COLO668 (cell line): ENCODE data around the gene TCL1B.
"Not testable (repeated sequence)": the region's sequence is repeated elsewhere in the genome, so short reads cannot be mapped to it uniquely, and the experiment has no call there.

Experiments used
- DNase-seq: peaks from one replicate; lab custom pipeline; 2025; ENCODE audit not compliant: unreplicated experiment; lab: John Stamatoyannopoulos, UW

The TCL1B gene

DNA sequence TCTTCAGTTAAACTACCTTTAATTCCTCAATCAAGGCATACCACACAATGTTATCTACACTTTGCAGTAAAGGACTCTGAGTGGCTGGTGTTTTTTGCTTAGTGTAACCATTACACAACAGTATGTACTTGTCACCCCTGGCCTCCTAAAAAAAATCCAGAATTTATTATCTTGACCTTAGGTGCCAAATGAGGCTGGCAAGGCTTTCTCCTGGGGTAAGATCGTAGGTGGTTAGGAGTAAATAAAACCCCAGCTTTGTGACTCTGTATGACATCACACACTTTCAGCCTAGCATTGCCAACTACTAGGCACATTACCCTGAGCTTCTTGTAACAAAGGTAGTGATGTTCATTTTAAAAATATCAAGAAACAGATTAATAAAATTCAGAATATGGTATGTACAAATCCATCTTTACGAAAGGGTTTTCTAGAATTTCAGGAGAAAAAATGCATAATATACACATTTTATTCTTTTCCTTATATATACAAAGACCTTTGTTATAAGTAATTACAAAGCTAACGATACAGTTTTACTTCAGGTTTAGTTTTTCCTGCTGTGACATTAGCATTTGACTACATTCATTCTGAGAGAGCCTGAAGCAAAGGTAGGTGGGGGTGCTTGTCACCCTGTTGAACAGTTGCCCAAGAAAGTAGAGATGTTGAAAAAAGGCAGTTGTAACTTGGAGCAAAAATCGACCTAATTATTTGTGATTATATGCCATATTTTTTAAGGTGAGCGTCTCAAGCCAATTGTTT, 14.2 kb downstream of the TCL1B start:
- DNase-seq: no peak

DNA sequence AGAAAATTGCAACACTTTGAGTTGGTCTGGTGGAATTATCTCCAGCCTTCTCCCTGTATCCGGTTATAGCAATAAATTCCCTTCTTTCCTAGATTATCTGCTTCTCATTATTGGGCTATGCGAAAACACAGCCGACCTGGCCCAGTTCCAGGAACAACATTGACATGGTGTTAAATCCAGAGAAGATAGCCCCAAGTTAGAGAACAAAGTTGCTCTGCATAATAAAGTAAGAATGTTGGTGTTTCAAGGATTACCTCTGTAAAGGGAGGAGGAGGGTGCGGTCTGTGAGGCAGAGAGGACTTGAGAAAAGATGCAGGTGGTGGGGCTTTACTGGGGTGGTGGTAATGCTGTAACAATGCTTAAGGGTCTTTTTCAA, 15.6 kb downstream of the TCL1B start:
- DNase-seq: no peak

DNA sequence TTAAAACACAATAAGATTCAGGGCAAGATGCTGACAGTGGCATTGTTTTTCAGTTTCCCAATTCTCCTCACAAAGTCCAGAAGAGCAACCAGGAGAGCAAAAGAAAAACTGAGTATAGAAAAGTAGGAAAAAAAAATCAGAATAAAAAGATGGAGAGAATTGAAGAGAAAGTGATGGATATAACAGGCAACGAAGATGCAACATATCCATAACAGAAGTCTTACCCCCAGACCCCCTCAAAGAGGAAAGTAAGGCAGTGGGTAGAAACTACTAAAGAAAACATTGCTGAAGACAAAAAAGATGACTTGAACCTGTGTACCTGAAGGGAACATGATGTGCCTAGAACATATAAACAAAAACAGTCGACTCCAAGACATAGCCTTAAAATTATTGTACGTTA, 17.1 kb downstream of the TCL1B start:
- DNase-seq: no peak

DNA sequence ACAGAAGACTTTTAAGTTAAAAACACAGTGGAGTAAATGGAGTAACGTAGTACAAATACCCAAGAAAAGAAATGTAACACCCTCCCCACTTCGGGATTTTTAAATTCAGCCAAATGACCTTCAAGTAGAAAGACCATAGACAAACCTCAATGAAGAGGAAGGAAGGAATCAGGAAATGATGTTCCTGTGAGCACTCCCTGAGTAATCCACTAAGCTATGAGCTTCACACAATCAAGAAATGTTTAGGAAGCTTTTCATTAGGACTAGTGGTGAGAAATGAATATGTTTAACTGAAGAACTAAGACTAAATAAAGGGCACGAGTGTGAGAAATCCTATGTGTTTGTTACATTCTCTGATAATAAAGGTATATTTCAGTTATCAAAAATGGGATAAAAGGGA, 17.6 kb downstream of the TCL1B start:
- no peak for DNase-seq

DNA sequence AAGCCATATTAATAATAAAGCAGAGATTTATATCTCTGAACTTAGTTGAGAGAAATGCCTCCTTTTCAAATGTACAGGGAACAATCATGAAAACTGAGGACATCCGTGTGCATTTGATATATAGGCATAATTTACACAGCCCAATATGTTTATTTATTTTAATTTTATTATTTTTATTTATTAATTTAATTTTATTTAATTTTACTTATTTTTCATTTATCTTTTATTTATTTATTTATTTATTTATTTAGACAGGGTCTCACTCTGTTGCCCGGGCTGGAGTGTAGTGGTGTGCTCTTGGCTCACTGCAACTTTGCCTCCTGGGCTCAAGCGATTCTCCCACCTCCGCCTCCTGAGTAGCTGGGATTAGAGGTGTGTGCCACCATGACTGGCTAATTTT, 19.3 kb downstream of the TCL1B start:
- no peak for DNase-seq

DNA sequence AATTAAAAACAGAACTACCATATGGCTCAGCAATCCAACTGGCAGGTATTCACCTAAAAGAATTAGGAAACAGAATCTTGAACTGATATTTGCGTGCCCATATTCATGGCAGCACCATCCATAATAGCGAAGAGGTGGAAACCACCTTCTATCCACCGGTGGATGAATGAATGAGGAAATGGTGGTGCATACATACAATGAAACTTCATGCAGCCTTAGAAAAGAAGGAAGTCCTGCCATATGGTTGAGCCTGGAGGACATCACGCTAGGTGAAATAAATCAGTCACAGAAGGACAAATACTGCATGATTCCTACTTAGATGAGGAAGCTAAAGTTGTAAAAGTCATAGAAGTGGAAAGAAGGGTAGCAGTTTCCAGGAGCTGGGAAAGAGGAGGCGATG, 21.1 kb downstream of the TCL1B start:
- DNase-seq: no peak

DNA sequence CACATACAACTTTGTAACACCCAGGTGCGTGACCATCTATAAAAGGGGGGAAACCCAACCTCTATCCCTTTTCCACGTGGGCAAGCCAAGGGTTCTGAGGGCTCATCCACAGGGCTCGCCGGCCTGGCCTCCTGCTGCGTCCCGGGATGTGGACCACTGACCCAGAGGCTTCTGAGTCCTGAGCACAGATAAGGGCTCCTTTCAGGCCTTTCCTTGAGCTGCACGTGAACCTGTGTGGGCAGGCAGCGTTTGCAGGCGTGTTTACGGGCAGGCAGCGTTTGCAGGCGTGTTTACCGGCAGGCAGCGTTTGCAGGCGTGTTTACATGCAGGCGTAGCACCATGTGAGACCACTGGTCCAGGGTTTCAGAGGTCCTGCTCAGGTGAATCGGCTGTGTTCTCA, 23.9 kb downstream of the TCL1B start:
- DNase-seq: no peak

DNA sequence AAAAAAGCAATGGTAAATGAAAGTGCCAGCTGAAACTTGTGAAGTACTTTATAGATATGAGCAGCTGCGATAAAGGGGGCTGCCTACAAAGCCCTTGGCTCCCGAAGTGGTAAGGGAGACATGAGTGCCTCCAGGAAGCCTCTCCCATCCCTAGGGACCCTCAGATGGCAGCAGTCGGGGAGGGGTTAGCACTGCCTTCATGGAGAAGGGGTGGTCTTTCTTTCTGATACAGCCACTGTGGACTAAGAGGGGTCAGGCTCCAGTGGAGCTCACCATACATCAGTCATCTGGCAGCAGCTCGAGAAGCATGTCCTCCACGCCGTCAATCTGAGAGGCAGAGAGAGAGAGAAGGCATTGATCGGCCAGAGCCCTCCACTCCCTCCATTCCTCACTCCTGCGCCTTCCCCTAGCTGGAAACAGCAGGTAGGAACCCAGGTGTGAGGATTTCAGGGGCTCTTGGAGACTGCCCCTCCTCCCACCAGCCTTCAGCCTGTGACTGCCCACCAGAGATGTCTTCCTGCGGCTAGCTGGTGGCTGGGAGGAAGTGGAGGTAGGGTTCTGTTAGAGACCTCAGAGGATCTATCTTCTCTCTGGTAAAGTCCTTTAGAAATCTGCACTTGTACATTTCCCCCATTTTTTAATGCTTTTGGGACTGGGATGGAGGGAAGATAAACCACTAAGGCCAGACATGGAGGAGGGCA, 25.4 kb downstream of the TCL1B start:
- DNase-seq: no peak

DNA sequence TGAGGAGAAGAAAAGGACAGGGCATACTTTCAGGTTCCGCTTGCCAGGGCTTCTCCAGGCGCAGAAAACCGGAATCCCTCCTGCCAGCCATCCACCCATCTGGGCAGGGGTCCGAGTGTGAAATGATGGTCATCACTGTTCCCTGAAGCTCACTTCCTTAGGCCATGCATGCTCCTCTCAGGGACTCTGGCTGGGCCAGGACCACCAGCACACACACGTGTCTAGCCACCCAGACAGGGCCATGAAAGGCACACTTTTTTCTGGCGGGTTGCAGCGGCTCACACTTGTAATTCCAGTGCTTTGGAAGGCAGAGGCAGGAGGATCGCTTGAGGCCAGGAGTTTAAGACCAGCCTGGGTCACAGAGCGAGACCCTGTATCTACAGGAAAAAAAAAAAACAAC, 26.2 kb downstream of the TCL1B start:
- no peak for DNase-seq

DNA sequence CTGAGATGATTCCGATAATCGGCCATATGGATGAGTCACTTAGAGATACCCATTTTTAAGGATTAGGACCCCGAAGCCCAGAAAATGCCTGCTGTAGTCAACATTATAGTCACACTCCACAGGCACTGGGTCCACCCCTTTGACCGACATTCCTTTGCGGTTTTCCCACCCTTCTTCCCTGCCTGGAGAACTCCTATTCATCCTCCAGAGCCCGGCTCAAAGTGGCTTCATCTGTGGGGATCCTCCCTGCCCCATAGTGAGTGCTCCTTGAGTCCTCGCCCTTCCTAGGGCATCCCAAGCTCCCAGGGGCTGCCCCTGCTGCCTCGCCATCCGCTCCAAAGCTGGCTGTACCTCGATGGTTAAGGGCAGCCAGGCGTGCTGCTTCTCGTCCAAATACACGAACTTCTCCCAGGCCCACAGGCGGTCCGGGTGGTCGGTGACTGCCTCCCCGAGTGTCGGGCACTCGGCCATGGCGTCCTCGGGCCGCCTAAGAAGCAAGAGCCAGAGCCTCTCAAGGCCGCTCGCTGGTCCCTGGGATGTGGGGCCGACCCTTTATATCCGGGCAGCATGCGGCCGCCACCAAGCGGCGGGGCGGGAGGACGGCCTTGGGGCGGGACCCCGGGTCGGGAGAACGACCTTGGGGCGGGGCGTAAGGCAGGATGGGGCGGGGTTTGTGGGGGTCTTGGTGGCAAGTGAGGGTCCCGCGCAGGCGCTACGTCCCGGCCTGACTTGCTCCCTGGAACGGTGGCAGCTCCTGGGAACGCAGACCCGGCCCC, 27.6 kb downstream of the TCL1B start, which contains the start of gene TCL1A:
Gene TCL1A, minus strand, starts transcription at position 530 of the 776 bp plus-strand sequence. Its CDS starts 59 bp downstream, at position 471.
- no peak for DNase-seq

DNA sequence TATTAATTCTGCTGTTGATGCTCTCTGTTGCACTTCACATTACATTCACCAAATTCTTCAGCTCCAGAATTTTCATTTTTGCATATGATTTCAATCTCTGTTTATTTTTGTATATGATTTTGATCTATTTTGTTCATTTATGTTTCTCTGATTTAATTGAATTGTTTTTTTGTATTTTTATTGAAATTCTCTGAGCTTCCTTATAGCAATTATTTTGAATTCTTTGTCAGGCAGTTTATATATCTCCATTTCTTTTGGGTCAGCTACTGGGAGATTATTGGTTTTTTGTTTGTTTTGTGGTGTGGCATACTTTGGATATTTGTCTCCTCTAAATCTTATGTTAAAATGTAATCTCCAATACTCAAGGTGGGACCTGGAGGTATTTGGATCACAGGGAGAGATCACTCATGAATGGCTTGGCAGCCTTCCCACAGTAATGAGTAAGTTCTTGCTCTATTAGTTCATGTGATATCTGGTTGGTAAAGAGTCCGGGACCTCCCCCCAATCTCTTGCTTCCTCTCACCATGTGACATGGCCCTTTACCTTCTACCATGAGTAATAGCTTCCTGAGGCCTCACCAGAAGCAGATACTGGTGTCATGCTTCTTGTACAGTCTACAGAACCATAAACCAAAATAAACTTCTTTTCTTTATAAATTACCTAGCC, 36.4 kb downstream of the TCL1B start:
- DNase-seq: no peak

DNA sequence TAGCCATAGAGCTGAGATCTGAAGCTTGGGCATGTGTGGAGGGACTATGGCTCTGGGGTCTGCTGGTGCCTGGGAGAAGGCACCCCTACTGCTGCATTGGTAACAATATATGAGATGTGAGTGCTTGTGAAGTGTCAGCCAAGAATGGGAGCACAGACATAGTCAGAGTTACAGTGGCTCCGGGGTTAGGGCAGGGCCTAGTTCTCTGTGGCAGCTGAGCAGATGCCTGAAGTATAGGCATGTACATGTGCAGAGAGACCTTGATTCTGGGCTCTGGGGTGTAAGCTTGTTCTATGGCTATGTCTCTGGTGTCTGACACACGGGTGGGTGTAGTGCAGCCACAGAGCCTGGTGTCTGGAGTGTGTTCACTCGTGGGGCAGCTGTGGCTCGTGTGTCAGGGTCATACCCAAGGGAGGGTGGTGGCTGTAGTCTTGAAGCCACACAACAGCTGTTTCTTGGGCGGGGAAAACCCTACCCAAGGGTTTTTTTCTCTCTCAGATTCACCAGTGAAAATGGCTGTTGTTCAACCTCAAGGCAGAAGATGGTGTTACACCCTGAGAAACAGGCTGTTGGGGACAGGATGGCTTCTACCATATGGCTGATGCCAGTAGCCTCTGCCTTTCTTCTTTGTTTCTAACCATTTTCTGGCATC, 39.6 kb downstream of the TCL1B start:
- DNase-seq: no peak

DNA sequence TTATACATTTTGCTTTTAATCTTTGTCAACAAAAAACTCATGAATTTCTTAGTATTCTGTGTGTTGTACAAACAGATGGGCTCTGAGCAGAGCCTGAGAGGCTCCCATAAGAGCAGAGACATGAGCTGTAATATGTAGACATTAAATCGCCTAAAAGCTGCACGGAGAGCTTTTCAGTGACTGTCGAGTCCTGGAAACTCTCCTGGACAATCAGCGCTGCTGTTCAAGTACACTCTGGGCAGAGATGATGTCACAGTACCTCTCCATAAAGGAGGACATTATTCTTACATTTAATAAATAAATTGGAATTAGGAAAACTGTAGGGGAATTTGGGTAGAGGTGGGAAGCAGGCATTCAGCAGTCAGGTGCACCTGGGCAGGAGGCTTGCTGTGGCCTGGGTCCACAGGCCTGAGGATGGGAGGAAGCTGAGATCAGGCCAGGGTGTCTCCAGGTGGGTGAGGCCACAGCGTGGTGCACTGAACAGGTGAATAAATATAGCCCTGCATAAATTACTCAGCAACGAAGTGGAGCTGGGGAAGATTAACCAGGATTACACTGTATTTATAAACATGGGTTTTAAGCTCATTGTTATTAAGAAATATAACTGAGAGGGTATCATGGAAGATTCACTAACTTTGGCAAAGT, 41.0 kb downstream of the TCL1B start:
- DNase-seq: peak; percentile 86

DNA sequence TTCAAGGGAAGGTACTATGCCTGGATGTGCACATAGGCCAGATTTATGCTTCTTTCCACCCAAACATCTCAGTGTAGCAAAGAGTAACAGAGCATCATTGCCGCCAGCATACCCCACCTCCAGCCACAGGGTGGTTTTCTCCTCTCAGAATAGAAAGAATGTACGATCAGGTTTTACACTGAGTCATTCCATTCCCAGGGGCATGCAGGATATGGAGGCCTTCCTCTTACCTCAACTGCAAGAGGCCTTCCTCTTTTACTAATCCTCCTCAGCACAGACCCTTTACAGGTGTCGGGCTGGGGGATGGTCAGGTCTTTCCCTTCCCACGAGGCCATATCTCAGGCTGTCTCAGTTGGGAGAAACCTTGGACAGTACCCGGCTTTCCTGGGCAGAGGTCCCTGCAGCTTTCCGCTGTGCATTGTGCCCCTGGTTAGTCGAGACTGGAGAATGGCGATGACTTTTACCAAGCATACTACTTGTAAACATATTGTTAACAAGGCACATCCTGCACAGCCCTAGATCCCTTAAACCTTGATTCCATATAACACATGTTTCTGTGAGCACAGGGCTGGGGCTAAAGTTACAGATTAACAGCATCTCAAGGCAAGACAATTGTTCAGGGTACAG, 43.3 kb downstream of the TCL1B start:
- not testable (repeated sequence) for DNase-seq

DNA sequence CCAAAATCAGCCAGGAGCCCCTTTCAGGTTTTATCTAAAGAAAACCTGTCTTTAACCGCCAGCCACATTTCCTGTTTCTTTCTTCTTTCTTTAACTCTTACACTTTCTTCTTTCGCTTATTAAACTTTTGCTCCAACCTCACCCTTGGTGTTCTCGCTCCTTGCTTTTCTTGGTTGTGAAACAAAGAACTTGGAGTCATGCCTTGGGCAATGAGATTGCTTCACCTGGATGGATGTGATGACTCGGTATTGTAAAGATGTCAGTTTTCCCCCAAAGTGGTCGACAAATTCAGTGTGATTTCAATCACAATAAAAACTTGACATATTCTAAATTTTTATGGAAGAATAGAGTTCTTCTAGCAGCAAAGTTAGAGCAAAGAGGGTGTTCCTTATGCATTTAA, 43.9 kb downstream of the TCL1B start:
- DNase-seq: no peak

DNA sequence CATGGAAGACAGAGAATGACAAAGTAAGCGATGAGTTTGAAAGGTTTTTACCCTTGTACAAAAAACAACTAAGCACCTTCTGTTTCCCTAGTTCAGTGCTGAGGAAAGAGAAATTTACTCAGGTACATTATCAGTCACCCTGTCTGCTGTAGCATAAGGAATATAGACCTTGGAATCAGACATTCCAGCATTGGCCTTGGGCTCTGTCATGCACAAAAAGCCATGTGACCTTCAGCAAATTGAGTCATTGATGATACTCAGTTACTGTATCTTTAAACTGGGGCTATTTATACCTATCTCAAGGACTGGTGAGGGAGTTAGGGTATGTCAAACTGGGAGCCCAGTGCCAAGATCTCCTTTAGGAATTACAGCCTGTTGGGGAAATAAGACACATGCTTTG, 47.0 kb downstream of the TCL1B start:
- no peak for DNase-seq

DNA sequence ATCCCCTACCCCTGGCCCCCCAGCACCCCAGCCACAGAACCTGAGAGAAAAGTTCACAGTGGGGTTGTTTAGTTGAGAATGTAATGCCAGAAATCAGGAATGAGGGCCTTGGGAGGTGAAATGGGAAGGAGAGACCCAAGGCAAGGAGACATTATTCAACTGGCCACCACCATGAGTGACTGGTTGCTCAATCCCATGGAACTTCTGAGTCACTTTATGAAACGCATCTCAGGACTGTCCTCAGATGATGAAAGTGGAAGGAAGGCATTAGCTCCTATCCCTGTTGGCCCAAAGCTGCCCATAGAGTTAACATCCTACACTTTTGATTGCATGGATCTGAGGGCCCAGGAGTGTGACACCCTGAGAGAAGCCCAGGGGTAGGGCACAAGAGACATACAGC, 53.1 kb downstream of the TCL1B start:
- no peak for DNase-seq

DNA sequence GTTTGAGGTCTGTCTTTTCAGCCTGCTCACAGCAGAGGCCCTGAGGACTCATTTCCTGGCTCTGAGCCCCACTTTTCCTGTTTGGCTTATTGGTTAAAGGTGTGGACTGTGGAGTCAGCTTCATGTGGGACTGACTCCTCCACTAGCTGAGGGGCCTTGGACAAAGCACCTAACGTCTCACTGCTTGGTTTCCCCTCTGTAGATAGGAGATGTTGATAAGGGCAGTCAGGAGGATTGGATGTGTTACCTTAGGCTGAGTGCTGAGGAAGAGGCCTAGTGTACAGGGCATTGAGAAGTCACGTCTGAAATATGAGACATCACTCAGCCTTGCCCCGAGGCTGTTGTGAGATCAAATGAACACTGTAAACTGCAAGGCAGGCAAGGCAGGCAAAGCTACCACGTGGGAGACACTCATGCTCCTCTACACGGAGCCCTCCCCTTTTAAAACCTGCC, 54.8 kb downstream of the TCL1B start:
- DNase-seq: peak; percentile 95

DNA sequence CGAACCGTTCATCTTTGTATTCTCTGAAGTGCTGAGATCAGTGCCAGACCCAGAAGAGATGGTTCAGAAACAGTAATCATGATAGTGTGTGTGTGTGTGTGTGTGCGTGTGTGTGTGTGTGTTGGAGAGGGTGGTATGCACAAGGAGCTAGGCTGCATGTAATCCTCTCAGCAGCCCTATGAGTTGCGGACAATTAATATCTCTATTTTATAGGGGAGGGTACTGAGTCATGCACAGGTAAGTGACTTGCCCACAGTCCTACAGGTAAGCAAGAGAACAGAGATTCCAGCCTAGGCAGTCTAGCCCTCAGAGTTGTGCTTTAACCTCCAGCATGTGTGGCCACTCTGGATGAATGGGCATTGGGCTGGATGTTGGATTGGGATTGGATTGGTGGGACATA, 55.6 kb downstream of the TCL1B start:
- no peak for DNase-seq
